Islet precursor cell (in vitro differentiated cells): ENCODE data around the gene EEFSEC.

ENCODE experiments used
- DNase-seq: peaks from one replicate; pipeline ENCODE4 v3.0.0-alpha.2; 2018

Gene EEFSEC

DNA sequence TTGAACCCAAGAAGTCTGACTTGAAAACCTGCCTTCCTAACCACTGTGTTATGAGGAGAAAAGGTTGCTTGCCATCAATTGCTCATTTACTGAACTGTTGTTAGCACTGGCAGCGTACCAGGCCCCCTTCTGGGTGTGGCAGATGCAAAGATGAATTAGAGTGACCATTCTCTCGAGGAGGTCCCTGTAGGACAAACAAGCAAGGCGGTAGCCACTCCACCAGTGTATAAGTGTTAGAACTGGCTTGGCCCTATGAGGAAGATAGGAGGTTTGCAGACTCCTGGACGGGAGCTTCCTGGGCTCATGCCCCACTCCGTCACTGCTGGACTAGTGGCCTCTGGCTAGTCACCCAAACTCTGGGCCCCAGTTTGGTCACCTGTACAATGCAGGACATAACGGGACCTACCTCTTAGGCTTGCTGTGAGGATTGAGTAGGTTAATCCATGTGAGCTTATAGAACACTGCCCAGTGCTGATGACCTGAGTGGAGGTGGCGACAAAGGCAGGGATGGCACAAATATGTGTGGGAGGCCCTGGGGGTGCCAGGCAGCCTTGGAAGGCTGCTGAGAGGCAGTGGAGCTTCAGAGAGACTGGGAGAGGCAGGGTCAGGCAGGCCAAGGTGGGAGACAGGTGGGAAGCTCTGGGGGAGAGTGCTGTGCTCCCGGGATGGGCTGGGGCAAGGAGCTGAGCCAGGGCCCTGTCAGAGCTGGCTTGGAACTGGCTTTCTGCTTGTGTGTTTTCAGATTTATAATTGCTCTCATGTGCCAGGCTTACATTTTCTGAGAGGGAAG is 167.5 kb downstream of the EEFSEC start:
- DNase-seq = peak; percentile 45

DNA sequence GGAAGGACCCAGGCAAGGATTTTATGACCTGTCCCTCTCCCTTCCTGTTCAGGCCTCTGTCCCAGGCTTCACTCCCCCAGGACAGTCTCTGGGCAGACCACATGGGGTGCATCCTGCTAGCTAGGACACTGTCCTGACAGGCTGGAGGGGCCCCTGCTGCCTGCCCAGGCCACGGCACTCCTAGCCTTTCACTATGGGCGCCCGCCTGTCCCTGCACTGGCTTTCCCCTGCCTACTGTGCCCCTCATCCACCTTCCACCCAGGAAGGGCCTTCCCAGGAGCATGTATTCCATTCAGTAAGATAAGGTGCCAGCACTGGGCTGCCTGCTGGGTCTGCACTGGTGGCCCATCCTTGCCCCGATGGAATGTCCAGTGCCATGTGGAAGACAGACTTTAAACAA is 168.1 kb downstream of the EEFSEC start:
- peak; percentile 37 for DNase-seq

DNA sequence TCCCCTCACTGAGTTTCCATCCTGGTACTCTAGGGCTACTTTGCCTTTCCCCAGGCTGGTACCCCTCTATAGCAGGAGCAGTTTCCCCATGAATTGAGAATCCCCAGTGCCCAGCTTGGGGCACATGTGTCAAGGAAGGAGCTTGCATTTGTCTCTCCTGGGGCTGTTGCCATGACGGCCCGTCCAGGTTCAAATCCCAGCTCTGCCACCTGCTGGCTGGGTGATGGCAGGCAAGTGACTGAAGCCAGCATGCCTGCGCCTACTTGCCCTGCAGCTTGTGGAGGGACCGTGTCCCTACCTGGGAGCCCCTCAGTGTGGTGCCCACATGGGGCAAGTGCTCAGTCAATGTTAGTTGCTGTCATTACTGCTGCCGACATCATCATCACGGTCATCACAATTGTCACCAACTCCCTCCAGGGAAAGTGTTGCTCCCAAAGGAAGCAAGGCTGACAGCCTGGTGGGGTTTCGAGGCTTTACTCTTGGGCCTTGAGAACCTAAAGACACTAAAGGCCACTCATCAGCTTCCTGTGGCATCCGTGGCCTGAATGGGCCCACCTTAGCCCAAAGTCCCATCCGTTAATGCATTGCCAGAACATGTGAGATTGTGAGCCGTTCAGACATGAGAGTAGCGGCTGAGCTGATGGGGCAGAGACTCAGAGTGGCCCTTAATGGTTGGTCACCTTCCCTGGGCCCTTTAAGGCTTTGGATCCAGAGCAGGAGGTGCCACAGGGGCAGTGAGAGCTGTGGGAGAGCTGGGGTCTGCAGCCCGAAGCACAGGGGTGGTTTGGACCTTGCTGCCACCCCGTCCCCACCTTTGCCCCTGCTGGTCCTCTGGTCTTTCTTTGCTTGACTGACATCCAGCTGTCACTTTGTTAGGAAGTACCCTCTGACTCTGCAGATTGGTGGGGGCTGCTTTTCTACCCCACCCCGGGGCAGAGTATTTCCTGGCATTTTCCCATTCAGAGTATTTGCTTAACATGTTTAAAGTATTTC is 169.0 kb downstream of the EEFSEC start:
- peak; percentile 83 for DNase-seq

DNA sequence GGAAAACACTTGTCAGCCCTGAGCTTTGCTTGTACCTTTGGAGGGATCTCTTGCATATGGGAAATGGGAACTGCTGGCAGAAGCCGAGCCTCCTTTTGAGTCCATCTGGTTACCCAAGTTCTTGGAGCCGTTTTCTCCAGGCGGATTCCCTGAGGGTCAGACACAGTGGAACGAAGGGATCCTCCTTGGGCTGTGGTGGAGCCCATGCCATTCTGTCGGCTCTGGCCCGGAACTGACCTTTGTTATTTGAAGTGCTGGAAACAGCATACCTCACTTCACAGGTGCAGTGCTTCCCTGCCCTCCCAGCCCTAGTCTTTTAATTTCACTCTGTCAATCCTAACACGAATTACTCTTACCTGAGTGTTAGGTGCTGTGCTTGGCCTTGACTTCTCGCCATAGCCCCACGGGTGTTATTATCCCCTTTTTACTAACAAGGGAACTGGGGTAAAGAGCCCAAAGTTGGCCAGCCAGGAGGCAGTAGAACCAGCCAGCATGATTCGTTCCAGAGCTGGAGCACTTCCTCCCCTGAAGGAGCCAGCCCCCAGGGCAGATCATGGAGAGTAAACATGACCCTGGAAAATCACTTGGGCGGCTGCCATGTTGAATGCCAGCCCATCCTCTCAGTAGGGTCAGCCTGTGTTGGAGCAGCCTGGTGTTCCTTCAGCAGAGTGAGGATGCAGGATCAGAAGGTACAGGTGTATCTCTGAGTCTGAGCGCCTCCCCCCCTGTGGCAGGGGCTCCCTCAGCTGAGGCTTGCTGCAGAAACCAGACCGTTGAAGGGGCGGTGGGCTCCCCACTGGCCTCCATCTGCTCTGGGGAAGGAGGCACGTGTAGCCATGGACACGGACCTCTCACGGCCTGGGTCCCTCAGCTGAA is 170.2 kb downstream of the EEFSEC start:
- DNase-seq = peak; percentile 46

DNA sequence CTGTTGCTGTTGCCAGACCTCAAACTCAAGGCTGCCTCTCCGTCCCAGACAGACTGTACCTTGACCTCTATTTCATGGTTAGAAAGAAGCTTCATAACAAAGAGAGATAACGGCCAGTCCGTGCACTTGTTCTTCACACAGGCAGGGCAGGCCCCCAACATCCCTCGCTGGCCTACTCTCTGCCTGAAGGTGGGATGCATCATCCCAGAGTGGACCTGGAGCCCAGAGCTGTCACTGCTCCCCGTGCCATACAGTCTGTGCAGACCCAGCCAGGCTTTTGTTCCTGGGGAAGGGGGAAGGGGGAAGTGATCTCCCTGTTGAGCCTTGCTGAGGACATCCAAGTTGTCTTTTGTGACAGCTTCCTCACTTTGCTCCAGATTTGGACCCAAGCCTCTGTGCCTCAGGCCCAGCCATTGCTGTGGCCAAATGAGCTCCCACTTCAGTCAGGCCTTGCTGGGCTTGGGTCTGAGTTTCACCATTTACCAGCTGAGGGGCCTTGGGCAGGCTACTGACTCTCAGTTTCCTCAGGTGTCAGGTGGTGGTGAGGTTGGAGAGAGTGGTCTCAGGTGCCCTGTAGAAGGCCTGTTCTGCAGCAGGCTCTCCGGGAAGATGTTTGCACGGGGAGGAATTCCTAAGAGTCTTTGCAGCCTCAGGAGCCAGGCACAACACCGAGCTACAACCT is 171.8 kb downstream of the EEFSEC start:
- DNase-seq = peak; percentile 37

DNA sequence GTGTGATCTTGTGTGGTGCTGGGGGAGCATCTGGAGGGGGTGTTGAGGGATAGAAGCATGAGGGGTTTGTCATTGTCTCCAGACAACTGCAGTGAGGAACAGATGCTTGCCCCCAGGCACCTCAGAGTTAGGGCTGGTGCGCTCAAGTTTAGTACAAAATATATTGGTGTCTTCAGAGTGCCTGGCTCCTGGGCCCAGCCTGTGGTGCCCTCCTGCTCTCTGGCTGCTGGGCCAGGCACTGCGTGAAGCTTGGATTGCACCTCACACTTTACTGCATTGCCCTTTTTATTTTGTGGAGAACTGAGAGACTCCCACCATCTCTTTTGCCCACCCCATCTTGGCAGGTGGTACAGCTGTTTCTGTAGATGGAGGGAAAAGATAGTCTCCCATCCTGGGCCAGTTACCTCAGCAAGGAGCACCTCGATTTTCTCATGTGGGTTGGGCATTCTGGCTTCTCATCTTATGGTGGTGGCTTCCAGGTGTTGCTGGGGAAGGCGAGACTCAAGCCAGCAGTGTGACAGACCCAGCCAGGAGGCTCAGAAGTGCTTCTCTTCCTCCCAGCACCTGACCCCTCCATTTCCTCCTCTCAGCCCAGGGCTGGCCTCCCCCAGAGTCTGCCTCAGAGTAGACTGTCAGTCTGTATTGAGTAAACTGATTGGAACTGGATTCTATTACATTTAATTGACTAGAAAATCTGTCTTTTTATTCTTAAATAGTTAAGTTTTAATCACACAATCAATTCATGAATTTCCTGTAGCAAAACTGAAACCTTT is 173.0 kb downstream of the EEFSEC start:
- peak; percentile 30 for DNase-seq

DNA sequence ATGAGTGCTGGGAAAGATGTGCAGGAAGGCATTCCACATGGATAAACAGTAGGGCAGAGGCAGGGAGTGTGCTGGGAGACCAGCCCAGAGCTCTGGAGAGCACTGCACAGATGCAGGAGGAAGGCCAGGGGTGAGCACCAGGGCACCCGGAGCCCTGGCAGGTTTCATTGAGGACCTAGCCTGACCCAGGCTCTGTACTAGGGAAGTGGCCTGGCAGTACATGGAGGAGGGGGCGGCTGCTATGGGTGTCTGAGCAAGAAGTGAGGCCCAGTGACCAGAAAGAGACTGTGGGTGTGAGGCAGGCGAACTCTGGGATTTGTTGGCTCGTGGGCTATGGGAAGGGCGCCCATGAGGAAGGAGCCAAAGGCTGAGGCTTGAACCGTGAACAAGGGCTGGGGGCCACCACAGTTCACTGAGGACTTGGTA is 174.3 kb downstream of the EEFSEC start:
- DNase-seq = peak; percentile 32

DNA sequence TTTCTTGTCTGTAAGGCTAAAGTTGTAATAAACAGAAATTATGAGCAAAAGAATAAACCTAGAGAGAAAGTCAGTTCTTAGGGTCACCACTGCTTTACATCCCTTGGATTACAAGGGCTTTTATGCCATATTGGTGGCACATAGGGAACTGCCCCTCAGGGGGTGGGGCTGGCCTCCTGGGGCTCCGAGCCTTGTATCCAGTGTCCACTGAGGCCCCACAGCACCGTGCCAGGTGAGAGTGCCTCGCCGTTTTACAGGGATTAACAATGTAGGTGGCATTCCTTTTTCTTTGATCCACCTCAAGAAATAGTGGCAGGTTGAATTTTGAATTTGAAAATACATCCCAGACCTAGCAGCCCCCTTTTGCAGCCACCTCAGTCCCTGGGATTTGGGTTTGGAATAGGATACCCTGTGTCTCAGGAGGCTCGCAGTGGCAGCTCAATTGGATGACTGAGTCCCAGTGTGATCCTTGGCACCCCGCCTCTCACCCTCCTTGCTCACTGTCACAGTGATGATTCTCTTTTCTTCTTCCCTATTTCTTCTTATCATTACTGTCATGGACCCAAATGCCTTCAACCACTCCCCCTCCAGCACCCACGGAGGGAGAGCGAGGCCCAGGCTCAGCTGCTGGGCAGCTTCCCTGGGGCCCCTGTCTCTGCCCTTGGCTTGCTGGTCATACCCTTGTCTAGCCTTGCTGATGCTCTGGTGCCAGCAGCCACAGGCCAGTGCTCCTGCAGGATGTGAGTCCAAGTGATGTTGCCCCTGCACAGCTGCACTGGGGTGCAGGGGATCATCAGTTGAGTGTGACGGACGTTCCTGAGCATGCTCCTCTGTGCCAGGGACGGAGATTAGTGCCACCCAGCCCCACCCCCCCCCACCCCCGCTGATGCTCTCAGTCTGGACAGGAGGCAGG is 175.5 kb downstream of the EEFSEC start:
- peak; percentile 45 for DNase-seq

DNA sequence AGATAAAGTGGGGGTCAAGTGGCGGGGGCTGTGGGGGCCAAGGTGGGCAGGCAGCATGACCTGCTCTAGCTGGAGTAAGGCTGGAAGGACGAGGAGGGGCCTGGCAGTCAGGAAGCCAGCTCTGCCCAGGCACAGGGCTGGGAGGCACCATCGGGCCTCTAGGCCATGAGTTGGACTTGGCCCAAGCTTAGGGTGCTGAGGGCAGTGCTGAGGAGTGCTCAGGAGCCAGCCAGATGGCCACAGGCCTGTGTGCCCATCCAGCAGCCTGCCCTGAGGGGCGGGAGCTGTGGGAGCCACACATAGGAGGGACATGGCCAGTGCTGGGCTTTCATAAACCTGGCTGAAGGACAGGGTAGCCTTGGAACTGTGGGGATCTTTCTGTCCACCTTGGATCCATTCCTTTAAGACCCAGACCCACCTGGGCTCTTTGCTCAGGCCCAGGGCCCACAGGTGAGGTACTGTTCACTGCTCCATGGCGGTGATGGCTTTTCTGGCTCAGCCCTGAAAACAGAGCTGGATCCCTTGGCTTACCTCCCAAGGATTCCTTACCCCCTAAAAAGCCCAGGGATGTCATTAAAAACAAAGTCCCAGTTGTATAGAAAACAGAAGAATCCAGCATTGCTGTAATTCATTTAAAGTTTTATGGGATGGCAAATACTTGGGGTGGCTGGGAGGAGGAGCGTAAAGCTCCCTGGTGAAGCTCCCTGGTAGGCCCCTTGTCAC is 176.4 kb downstream of the EEFSEC start:
- no peak for DNase-seq

DNA sequence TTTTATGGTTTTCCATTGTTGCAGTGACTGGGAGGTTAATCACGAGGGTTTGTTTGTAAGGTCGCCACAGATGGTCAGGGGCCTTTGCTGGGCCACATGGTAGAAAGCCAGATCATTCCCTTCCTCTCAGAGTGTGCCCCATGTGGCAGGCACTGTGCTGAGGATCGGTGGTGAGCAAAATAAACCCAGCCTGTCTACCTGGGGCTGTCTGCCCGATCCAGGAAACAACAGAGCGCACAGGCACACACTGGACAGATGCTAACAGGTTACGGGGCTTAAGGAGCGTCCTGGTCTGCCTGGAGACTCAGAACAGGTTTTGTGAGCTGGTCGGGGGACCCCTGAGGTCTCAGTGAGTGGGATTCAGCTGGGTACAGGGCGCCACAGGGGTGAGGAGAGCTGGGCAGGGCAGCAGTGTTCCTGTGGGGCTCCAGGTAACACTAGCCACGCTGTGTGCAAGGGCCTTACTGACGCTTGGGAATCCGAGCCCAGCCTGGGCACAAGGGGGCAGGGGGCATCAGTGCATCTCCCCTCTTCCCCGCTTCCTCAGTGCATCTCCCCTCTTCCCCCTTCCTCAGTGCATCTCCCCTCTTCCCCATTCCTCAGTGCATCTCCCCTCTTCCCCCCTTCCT is 177.0 kb downstream of the EEFSEC start:
- no peak for DNase-seq

DNA sequence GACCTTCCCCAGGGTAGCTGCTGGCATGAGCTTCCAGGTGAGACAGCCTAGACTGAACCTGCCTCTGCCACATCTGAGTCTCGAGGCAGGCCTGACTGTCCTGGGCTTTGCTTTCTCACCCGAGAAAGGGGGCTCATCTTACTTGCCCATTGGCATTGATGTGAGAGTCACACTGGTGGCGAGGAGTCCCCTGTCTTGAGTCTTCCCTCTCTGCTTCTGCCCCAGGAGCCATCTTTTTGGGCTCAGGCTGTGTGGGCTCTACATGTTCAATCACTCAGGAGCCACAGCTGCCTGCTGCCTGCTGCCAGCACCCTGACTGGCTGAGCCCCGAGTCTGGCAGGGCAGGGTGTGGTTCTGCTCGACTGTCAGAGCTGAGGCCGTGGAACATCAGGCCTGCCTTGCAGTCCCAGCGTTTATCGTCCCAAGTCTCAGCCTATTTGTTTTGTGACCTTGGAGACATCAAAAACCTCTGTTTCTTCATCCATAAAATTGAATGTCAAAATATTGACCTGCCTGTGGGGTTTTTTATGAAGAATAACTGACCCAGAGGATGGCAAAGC is 180.9 kb downstream of the EEFSEC start:
- no peak for DNase-seq

DNA sequence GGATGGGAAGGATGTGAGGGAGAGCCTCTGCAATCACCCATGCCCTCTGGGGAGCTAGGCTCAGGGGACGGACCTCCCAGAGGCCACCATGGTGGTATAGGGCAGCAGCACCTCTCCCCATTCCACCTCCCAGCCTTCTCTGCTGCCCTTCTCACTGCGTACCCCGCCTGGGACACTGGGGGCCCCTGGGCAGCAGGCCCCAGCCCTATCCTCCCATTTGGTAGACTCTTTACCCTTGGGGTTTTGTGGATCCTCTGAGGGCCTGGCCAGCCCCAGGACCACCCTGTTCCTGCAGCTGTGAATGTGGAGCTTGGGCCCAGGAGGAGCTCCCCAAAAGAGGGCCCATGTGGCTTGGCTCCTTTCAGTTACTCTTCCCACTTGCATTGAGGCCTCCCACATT is 181.5 kb downstream of the EEFSEC start:
- DNase-seq = no peak

DNA sequence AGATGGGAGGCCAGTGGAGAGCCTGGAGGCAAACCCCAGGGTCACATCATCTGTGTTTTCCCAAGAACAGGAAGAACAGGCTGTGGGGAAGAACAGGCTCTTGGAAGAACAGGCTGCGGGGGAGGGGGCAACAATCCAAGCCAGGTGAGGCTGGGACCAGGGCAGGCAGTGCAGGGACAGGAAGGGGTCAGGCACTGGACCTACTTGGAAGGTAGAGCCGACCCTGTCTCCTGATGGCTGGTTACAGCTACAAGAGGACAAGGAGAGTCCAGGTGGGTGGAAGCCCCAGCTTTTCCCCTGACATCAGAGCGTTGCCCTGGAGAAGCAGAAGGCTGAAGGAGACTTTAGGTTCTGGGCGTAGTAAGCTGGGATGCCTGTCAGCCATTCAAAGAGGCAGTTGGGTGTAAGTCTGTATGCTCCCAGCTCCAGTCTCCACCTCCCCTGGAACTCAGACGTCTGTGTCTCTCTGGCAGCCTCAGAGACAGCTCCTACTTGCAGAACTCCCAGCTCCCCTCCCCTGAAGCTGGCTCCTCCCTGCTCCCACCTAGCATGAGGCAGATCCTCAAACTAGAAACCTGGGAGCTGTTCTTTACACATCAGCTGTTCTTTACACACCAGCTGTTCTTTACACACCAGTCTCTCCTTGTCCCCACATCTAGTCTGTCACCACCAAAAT is 182.5 kb downstream of the EEFSEC start:
- DNase-seq = peak; percentile 91

DNA sequence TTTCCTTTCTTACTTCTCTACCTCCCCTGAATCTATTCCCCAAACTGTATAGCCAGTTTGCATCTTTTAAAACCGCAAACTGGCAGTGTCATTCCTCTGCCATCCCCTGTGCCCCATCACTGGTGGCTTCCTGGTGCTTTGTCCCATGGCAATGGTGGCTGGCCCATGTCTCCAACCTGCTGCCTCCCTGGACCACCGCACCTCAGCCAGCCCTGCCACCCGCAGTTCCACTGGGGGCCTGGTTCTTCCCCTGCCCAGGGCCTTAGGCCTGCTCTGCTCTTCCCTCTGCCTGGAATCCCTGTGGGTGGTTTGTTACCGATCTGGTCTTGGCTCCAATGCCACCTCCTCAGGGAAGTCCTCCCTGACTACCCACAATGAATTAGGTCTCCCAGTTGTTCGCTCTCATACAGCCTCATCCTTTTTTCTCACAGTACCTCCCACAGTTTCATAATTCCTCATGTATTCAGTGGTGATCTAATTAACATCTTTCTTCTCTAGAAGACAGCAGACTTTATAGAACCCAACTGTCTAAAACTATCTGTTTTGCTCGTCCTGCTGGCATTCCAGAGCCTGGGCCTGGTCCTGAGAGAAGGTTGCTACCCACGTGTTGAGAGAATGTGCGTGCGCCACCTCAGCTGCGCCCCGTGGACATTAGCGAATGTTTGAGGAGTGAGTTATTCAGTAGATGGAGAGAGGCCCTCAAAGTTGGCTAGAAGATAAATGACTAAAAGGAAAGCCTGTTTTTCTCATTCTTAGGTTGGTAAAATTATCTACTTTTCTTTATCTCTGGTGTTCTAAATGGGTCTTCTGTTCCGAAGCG is 183.3 kb downstream of the EEFSEC start:
- DNase-seq = no peak

DNA sequence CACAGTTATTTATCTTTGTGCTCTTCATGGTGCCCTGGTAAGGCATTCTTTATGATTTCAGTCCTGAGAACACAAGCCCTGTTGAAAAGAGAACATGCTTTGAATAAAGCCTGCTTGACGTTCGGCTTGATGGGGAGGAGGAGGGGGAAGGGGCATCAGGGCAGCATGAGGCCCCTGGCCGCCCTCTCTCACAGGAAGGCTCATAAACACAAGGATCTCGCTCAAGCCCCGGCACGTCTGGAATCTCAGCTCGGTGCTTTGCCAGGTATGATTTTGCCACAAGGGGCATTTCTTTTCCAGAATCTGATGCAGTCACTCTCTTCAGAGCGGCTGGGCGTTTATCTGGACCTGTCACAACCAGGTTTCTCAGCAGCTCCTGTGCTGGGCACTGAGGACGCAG is 184.0 kb downstream of the EEFSEC start:
- no peak for DNase-seq

DNA sequence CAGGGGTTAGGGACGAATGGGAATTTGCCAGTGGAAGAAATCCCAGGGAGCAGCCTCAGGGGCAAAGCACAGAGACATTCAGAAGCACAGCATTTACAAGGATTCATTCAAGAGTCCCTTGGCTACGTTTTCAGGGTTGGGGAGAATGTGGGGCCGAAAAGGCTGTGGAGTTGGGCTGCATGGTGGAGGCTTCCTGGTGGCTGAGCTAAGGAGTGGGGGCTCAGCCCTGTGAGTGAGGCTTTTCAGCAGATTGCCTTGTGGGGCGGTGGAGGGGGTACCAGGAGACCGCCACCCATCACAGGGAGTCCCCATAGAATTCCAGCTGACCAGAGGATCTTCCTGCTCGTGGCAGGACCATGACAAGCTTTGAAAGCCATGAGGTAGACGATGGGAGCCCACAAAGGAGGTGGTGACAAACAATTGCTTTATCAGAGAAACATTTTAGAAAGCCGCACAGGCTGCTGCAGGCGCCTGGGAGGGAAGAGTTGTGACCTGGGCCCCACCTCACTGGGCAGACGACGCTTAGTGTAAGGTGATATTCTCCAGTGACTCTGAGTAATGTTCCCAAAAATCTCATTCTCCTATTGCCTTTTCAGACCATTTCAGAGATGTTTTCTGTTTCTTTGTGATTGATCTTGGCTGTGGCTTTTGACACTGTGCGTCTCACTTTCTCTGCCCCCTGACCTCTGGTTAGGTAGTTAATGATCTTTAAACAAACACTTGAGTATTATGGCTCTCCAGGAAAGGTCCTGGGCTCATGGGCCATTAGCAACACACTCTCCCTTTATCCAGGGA is 185.5 kb downstream of the EEFSEC start:
- DNase-seq = no peak
